GM18507 (cell line): Measurements from ENCODE around the gene GP5.

Source experiments
- DNase-seq: peaks from one replicate; pipeline ENCODE4 v3.0.0; 2011; ENCODE audit warnings: low read depth; ENCODE audit not compliant: insufficient read length; ENCODE audit errors: extremely low spot score
- FAIRE-seq: peaks from 2 replicates; lab custom pipeline; 2011; peaks lifted over from hg19 to GRCh38; lab: Jason Lieb, UNC

Gene GP5

DNA sequence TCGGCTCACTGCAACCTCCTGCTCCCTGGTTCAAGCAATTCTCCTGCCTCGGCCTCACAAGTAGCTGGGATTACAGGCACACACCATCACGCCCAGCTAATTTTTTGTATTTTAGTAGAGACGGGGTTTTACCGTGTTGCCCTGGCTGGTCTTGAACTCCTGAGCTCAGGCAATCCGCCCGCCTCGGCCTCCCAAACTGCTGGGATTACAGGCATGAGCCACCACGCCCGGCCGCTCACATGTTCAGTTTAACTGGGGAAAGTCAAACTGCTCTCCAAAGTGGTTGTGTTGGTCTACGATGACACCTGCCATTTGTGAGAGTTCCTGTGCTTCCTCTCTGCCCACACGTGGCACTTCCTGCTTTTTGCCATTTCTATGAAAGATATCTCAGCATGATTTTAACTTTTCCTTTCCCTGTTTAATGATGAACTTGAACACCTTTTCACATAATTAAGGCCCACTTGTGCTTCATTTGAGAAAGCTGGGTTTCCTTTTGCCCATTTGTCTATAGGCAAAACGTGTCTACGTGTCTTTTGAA lies 877 bp upstream of the GP5 start:
- FAIRE-seq (no peak), DNase-seq (no peak)

DNA sequence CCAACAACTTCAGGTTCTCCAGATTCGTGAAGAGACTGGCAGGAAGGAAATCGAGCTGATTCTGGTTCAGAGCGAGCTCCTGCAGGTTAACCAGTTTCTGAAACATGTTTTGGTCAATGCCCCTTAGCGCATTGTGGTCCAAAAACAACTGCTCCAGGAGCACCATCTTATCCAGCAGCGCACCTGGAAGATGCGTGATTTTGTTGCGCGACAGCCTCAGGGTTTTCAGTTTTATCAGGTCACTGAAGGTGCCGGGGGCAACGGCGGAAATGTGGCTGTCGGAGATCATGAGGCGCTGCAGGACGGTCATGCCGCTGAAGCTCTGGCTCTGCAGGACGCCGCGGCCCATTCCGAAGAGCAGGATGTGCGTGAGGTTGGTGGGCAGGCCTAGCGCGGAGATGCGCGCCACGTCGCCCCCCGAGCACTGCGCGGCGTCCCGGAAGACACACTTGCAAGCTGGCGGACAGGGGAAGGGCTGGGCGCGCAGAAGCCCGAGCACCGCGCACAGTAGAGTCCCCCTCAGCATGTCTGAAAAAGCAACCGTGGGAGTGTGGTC lies 1.2 kb downstream of the GP5 start:
- no peak for FAIRE-seq
- DNase-seq = no peak

DNA sequence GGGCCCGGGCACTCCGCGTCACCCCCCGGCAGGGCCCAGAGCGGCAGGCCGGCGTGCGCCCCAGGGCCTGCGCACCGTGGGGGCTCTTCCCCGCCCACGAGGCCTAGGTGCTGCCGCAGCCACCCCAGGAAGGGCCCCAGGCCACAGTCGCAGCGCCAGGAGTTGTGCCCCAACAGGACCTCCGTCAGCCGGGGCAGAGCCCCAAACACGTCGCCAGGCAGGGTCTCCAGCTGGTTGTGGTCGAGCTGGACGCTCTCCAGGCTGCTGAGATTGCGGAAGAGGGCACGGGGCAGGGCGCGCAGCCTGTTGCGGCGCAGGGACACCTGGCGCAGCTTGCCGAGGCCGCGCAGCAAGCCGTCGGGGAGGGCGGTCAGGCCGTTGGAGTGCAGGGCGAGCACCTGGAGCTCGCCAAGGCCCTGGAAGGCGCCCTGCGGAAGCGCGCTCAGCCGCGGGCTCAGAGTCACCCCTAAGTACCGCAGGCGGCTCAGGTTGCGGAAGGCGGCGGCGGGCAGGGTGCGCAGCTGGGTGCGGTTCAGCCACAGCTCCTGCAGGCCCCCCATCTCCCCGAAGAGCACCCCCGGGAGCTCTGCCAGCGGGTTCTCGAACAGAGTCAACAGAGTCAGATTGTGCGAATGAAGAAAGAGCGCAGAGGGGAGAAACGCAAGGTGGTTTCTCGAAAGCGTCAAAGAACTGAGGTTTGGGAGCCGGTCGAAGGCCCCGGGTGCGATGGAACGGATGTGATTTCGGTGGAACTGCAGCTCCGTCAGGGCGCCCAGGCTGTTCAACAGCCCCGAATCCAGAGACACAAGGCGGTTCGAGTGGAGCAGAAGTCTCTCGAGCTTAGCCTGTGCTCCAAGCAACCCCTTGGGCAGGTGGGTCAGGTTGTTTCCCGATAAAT lies 2.0 kb downstream of the GP5 start:
- FAIRE-seq (no peak), DNase-seq (no peak)

DNA sequence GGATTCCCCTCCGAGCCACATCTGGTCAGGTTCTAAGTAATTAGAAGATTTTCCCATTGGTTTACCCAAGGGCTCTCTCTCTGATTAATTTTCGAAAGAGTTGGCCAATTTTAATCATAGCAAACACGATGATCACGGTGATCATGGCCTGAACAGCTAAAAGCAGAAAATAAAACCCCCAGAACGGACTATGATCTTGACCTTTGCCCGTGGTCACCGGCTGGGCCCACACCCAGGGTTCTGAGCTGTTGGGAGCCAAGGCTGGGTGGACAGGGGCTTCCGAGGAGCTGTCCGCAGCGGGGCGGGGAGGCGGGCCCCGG lies 2.6 kb downstream of the GP5 start:
- DNase-seq (no peak), FAIRE-seq (no peak)

DNA sequence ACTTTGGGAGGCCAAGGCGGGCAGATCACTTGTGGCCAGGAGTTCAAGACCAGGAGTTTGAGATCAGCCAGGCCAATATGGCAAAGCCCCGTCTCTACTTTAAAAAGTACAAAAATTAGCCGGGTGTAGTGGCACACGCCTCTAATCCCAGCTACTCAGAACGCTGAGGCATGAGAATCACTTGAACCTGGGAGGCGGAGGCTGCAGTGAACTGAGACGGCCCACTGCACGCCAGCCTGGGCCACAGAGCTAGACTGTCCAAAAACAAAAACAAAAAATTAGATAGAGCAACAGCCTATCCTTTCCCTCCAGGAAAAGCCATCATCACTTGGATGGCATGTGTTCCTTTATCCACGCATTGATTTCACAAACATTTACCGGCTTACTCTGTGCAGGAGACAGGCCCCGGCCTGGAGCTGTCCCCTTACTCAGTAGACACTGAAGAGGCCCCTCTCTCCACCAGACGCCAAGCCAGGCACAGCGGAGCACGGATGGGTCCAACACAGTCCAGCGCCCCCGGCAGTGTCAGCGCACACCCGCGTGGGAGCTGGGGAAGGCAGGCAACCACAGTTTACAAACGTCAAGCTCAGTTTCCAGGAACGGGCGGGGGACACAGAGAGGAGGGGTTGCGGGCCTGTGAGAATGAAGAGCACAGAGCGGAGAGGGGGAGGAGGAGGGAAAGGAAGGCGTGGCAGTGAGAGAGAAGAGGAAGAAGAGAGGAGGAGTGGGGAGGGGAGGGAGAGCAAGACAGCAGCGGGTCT lies 3.1 kb downstream of the GP5 start:
- DNase-seq = no peak
- no peak for FAIRE-seq

DNA sequence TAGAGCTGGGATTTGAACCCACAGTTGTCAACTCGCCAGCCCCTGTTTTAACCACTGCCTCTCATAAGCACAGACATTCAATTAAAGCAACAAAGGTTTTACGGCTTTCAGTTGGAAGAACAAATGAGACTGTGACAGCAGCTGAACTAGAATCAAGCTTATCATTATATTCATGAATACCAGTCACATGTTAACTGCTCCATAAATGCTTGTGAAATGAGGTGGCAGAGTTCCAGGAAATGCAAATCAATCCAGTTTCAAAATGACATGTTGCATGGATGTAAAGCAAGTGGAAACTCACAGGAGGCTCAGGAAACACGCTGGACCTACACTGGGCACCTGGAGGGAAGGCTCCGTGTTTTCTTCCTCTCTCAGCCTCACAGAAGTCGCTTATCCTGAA lies 3.9 kb downstream of the GP5 start:
- DNase-seq (no peak), FAIRE-seq (no peak)

DNA sequence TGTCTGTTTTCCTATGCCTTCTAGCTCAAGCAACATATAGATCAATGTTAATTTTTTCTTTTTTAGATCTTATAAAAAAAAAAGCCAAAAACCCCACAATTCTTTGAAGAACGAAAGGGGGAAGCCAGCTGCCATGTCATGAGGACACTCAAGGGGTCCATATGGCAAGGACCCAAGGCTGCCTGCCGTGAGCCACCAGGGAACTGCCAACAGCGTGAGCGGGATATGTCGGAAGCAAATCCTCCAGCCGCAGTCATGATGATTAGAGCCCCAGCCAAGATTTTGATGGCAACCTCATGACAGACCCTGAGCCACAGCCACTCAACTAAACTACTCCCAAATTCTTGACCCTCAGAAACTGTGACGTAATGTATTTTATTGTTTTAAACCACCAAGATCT lies 6.5 kb downstream of the GP5 start:
- DNase-seq (no peak), FAIRE-seq (no peak)

DNA sequence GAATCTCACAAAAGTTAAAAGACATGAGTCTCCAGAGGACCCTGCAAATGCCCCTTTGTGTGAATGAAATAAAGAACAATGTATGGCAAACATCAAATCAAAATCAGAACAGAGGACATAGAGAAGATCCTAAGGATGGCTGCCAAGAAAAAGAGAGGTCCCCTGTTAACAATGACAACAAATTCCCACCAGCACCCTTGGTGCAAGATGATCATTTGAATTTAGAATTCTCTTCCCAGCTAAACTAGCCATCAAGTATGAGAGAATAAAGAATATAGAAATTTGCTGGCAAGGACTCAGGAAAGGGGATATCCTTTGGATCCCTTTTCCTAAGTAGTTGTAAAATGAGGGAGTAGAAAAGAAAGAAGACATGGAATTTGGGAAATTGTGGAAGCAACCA lies 8.2 kb downstream of the GP5 start:
- FAIRE-seq = no peak
- no peak for DNase-seq

DNA sequence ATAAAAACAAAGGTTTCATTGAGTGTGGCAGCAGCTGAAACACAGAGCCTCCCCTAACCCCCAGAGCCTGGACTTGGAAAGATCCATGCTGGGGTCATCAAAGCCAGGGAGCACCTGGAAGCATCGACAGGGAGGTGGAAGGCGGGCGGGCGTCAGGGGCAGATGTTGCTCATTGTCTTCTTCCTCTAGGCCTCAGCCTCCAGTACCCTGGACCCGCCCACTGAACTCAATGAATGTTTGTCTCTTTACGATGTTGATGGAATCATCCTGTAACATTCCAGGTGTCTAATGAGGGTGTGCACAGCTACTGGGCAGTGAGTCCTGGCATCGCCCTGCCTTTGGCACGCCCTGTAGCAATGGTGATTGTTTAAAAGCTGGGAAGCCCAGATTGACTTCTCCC lies 9.8 kb downstream of the GP5 start:
- FAIRE-seq (no peak), DNase-seq (no peak)

DNA sequence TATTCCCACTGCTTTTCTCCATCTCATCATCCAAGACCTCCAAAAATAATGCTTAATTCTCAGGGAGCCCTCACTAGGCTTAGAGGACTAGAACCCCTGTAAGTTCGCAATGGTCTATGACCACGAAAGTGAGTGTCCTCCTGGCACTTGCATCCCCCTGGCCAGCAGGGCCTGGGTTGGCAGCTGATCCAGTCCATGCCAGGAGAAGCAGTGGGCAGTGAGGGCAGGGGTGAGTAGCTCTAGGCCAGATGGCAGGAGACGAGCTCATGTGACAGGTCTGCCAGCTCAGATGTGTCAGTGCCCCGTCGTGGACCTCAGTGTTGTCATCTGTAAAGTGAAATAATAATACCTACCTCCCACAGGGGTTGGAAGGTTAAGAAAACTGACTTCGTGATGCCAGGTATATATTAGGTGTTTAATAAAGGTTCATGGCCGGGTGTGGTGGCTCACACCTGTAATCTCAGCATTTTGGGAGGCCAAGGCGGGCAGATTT lies 11.1 kb downstream of the GP5 start:
- FAIRE-seq = no peak
- no peak for DNase-seq

DNA sequence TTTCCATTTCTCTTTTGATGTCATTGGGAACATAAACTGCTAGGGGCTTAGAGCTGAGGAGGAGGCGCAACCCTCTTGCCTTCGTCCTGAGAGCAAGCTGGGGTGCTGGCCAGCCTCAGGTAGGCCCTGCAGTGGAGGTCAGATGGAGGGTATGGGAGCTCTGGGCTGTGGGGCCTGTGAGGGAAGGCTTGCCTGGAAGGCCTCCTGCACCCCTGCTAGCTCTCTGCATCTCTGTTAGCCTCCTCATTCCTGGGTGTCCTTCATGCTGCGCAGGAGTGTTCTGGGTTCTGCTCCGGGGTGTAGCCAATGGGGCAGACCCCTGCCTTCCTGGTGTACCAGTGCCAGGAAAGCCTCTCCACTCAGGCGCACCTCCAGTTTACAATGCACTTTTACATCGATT lies 11.8 kb downstream of the GP5 start:
- no peak for DNase-seq
- no peak for FAIRE-seq

DNA sequence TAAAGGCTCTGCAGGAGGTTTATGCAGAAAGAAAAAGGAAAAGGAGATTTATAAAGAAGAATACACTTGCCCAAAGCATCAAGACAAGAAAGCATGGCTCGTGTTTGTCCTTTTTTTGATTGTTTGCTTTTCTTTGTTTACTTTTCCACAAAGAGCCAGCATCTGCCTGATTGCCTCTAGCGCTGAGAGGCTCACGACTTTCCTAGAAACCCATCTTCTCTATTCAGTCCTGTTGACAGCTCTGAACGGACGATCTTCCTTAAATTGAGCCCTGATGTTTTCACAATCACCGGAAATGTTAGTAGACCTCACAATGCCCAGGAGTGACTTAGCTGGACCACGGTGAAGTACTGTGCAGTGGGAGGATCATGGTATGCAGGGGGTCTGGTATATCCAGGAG lies 12.4 kb downstream of the GP5 start:
- FAIRE-seq = no peak
- DNase-seq = no peak

DNA sequence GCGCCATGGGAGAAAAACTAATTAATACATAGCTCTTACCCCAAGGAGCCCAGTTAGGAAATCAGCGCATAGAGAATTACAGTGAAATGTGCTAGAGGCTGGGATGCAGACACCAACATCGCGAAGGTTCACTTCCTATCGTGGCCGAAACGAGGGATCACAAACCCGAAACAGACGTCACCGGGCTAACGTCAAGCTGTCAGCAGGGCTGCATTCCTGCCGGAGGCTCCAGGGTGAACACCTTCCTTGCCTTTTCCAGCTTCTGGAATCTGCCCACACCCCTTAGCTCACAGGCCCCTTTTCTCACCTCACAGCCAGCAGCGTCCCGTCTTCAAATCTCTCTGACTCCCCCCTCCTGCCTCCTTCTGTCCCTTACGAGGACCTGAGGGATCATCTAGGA lies 13.0 kb downstream of the GP5 start:
- FAIRE-seq (no peak), DNase-seq (no peak)

DNA sequence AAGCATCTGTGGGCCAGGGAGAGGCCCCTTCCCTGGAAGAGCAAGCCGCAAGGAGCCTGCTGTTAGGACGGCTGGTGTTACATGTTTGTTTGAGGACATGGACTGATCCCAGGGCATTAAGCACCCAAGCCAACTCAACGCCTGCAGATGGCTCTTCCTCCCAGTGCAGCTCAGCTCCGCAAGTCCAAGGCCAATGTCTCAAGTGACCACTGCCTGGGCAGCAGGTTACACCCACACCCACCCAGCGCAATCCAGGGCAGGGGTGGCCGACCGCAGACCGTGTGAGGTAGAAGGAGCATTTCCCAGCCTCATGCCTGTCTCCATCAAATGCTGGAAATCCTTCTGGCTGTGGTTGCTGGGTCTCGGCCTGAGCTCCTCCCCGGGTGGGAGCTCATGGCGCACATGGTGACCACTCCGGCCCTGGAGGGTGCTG lies 14.5 kb downstream of the GP5 start:
- FAIRE-seq = no peak
- no peak for DNase-seq

DNA sequence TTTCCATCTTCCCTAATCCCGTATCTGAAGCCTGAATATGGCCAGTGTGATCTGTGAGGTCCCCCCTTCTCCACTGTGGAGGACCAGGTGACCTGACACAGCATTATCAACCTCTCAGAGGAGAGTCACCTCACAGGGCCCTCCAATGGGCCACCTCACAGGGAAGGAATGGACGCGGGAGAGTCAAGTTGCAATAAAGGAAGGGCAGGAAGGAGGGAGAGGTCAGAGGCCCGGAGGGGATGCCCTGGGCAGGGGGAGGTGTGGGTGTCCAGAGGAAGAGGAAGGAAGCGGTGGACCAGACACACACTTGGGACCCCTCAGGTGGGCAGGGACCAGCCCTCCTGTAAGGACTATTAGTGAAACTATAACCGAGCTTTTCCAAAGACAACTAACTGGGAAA lies 14.9 kb downstream of the GP5 start:
- DNase-seq = no peak
- no peak for FAIRE-seq

DNA sequence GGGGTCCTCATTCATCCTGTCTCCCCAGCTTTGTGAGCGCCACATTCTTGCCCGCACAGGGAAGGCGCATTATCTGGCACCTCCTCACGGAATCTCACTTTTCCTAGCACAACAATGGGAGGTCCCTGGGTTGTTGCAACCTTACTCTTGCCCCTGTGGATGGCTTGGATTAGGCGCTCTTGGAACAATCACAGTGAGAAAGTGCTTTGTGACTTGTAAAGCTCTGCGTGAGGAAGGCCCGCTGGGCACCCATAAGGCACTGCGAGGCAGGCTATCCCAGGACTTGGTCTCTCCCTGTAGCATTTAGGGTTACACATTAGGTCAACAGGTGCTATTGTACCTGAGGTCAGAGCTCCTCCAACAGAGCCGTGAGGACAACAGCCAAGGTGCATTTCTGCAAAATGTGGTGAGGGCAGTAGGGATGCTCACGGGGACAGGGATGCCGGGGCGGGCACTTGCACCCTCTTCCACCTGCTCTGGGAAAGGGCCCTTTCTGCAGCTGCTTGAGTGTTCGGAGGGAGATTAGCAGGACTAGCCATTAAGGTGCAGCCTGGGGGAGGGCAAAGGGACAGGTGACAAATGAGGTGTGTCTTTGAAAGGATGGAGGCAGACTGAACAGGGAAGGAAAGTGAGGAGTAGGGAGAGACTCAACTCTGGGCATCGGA lies 15.7 kb downstream of the GP5 start:
- no peak for FAIRE-seq
- no peak for DNase-seq

DNA sequence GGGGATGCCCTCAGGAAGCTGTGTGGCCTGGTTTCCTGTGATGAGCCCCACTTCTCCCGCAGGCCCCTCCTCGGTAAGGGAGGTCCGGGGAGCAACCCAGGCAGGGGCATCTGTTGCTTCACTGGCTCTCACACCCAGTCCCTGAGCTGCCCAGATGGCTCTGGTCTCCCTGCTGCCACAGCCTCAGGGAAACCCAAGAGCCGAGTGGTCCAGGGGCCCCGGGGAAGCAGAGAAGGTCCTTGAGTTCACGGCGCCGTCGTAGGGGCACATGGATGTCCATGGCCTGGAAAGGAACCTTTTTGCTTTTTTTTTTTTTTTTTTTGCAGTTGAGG lies 16.2 kb downstream of the GP5 start:
- no peak for DNase-seq
- FAIRE-seq = no peak

DNA sequence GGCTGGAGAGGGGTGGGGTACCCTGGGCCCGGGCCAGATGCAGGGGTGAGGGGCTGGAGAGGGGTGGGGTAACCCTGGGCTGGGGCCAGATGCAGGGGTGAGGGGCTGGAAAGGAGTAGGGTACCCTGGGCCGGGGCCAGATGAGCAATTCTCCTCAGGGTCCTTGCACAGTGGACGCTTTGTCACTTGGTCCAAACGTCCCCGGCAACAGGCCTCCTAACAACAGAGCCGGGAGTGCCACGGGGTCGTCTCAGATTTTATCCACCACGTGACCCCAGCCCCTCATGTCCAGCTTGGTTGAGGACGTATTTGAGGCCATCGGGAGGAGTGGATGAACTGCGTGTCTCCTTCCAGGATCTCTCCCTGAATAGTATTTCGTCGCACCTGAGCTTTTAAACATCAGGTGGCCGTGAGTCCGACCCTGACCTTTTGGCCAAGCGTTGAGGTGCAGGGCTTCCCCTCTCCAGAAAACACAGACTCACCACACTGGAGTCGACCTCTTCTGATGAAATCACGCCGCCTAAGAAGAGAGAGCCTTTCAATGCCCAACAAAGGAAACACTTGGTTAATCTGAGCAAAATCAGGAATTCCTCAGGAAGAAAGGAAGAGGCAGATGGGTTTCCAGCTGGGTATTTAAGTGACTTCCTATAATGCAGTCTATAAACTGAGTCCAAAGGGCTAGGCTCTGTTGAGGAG lies 16.7 kb downstream of the GP5 start:
- no peak for FAIRE-seq

DNA sequence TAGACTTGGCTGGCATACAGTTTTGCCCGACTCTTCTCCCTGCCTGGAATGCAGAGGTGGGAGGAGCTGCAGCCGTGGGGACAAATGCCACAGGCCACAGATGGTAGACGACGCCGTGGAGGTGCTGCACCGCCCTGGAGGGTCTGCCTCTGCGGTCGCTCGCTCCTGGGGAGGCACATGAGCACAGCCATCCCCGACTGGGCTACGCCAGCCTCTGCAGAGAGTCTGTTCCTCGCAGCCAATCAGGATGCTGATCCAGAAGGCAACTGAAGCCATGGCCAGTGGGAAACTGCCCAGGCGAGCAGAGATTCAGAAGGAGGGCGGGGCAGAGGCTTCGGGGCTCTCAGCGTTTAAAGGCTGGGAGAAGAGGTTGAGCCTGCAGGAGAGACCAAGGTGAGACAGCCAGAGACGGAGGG lies 17.6 kb downstream of the GP5 start:
- FAIRE-seq (no peak), DNase-seq (no peak)

More for the DNA sequence above, 16.7 kb downstream of the GP5 start:
- no peak for DNase-seq
